Mesothelial cell of epicardium (in vitro differentiated cells): ENCODE measurements around the gene CSTPP1. TPM values are rescaled to one million over a fixed set of nuclear protein-coding genes. Genes with fewer than 3 reads are reported as not detected.

Experiments used
- DNase-seq, 2 experiments: peaks; one replicate each; pipeline ENCODE4 v3.0.0; 2021; ENCODE audit warnings: low spot score in 2 of 2; ENCODE audit not compliant: unreplicated experiment in 2 of 2
- H3K27ac Mint-ChIP-seq: 2 replicates; pipeline ENCODE4 v1.8.0; 2021; ENCODE audit warnings: mixed read lengths
- H3K27me3 Mint-ChIP-seq: 2 replicates; pipeline ENCODE4 v1.8.0; 2021; ENCODE audit warnings: low read depth, mixed read lengths
- H3K36me3 Mint-ChIP-seq: 2 replicates; pipeline ENCODE4 v1.8.0; 2021; ENCODE audit warnings: mixed read lengths
- H3K4me1 Mint-ChIP-seq: 2 replicates; pipeline ENCODE4 v1.8.0; 2021; ENCODE audit warnings: mixed read lengths
- H3K4me3 Mint-ChIP-seq: 2 replicates; pipeline ENCODE4 v1.8.0; 2021; ENCODE audit warnings: mild to moderate bottlenecking, moderate library complexity, mixed read lengths
- H3K9me3 Mint-ChIP-seq: 2 replicates; pipeline ENCODE4 v1.8.0; 2021; ENCODE audit warnings: mixed read lengths
- total RNA-seq: library from RNA; stranded (reverse); gene quantifications from 3 replicates; pipeline ENCODE4 v1.2.1, GENCODE V29; 2021
- TF ChIP-seq, protein P1 (sequence below): fragments of 200-600 bp; sonication (generic); IDR thresholded peaks from one replicate; pipeline ENCODE4 v1.5.0; 2021; ENCODE audit warnings: antibody characterized with exemption; ENCODE audit not compliant: unreplicated experiment

Gene CSTPP1
- total RNA-seq, 1 donor from 2014 or later = 44.0 TPM

- no peak for DNase-seq
- TF ChIP-seq, protein P1, sequence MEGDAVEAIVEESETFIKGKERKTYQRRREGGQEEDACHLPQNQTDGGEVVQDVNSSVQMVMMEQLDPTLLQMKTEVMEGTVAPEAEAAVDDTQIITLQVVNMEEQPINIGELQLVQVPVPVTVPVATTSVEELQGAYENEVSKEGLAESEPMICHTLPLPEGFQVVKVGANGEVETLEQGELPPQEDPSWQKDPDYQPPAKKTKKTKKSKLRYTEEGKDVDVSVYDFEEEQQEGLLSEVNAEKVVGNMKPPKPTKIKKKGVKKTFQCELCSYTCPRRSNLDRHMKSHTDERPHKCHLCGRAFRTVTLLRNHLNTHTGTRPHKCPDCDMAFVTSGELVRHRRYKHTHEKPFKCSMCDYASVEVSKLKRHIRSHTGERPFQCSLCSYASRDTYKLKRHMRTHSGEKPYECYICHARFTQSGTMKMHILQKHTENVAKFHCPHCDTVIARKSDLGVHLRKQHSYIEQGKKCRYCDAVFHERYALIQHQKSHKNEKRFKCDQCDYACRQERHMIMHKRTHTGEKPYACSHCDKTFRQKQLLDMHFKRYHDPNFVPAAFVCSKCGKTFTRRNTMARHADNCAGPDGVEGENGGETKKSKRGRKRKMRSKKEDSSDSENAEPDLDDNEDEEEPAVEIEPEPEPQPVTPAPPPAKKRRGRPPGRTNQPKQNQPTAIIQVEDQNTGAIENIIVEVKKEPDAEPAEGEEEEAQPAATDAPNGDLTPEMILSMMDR = no peak
- Mint-ChIP-seq H3K36me3 (no peaks in the 10 kb centered on the region), H3K27me3 (no peaks in the 10 kb centered on the region), H3K9me3 (no peaks in the 10 kb centered on the region), H3K27ac (peak overlapping the region; percentile 79), H3K4me1 (peaks cover 46% of the 10 kb centered on the region), H3K4me3 (peak overlapping the region; percentile 69)
Observed at GRCh38 chr11:46912526-46913150, 23.9 kb upstream of the CSTPP1 start.

GRCh38 chr11:46913484-46913883 is 23.1 kb upstream of the CSTPP1 start:
- no peak for DNase-seq
- H3K4me1 Mint-ChIP-seq = peaks cover 46% of the 10 kb centered on the region
- no peaks in the 10 kb centered on the region for H3K9me3 Mint-ChIP-seq
- TF ChIP-seq, protein P1 = no peak
- no peak overlapping the region for H3K27ac Mint-ChIP-seq
- H3K4me3 Mint-ChIP-seq = peak overlapping the region; percentile 69
- no peaks in the 10 kb centered on the region for H3K36me3 Mint-ChIP-seq
- H3K27me3 Mint-ChIP-seq = no peaks in the 10 kb centered on the region

DNA sequence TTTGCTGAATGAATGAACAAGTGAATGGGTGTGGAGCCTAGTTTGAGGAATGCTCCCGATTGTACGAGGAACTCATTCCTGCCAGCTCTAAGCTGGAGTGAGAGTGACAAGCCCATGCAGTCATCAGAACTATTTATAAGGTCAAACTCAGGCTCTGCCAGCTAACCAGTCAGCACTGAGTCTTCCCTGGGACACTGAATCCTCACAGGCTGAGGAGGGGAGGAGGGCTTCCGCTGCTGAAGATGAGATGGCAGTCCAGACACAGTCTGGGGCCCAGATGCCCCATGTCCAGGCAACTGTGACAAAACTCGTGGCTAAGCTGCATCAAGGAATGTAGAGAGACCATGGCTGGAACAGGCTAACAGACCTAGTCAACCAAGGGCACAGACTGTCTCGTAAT is 22.2 kb upstream of the CSTPP1 start:
- Mint-ChIP-seq H3K9me3 (no peaks in the 10 kb centered on the region), H3K4me3 (peak overlapping the region; percentile 18), H3K4me1 (peaks cover 54% of the 10 kb centered on the region), H3K36me3 (no peaks in the 10 kb centered on the region), H3K27ac (peak overlapping the region; percentile 73), H3K27me3 (no peaks in the 10 kb centered on the region)
- TF ChIP-seq, protein P1 = no peak
- DNase-seq = no peak

GRCh38 chr11:46914910-46915309 is 21.7 kb upstream of the CSTPP1 start:
- Mint-ChIP-seq H3K27ac (no peak overlapping the region), H3K4me1 (peaks cover 59% of the 10 kb centered on the region), H3K9me3 (no peaks in the 10 kb centered on the region), H3K27me3 (no peaks in the 10 kb centered on the region), H3K4me3 (no peak overlapping the region), H3K36me3 (no peaks in the 10 kb centered on the region)
- TF ChIP-seq, protein P1 = no peak
- no peak for DNase-seq

DNA sequence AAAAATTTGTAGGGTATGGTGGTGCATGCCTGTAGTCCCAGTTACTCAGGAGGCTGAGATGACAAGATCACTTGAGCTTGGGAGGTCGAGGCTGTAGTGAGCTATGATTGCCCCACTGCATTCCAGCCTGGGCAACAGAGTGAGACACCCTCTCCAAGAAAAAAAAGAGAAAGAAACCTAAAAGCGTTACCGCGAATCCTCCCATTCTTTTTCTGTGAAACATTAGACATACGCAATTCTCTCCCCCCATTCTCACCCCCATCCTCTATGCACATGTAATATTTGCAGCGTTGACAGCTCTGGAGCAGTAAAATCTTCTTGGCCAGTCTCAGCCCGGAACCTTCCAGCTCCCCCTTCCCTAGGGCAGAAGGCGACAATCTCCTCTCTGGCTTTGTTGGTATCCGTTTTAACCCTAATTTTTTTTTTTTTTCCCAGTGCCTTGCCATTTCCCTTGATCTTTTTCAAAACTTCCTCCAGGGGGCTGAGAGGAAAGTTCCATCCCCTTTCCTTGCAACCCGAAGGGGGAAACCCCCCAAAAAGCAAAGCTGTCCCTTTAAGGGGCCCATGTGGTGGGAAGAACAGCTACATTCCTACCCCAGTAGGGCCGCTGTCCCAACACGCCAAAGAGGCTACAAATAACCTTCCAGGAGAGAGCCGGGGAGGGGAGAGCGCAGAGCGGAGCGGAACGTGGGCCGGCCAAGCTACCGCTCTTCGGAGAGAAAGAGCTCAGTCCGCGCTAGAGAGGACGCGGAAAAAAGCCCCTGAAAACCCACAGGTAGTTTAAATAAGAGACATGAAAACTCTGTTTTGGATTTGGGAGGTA is 20.1 kb upstream of the CSTPP1 start:
- no peaks in the 10 kb centered on the region for H3K9me3 Mint-ChIP-seq
- no peaks in the 10 kb centered on the region for H3K36me3 Mint-ChIP-seq
- H3K4me1 Mint-ChIP-seq = peaks cover 58% of the 10 kb centered on the region
- peak overlapping the region; percentile 83 for H3K4me3 Mint-ChIP-seq
- TF ChIP-seq, protein P1 = no peak
- peak in 1 of 2 experiments; percentile 73 for DNase-seq
- H3K27me3 Mint-ChIP-seq = no peaks in the 10 kb centered on the region
- peak overlapping the region; percentile 90 for H3K27ac Mint-ChIP-seq
